Neural cell (in vitro differentiated cells): ENCODE measurements around the gene FAM32A.

Experiments used
- EP300 ChIP-seq: fragments of 450-650 bp; conservative IDR thresholded peaks from 2 replicates; pipeline ENCODE4 v1.6.1; 2014; ENCODE audit warnings: antibody characterized with exemption, mild to moderate bottlenecking, moderate library complexity; ENCODE audit not compliant: poor library complexity, severe bottlenecking
- EZH2 ChIP-seq: fragments of 200-600, 300-800 bp; shearing (Covaris generic), sonication (generic); IDR thresholded peaks from 2 replicates; pipeline ENCODE4 v1.6.1; 2014; ENCODE audit warnings: antibody characterized with exemption, low read length, borderline replicate concordance, mild to moderate bottlenecking; ENCODE audit not compliant: insufficient read depth, poor library complexity, severe bottlenecking
- MXI1 ChIP-seq: fragments of 450-650 bp; conservative IDR thresholded peaks from 2 replicates; pipeline ENCODE4 v1.6.1; 2014; ENCODE audit warnings: antibody characterized with exemption, mild to moderate bottlenecking; ENCODE audit not compliant: poor library complexity, severe bottlenecking
- POLR2AphosphoS5 ChIP-seq: IDR thresholded peaks from 2 replicates; pipeline ENCODE4 v1.6.1; 2012
- RAD21 ChIP-seq: fragments of 450-650 bp; conservative IDR thresholded peaks from 2 replicates; pipeline ENCODE4 v1.6.1; 2014; ENCODE audit warnings: antibody characterized with exemption, mild to moderate bottlenecking, moderate library complexity
- TF ChIP-seq, protein P1 (sequence below): fragments of 450-650 bp; IDR thresholded peaks from 2 replicates; pipeline ENCODE4 v1.5.1; 2014; ENCODE audit warnings: antibody characterized with exemption, mild to moderate bottlenecking, moderate library complexity; ENCODE audit not compliant: poor library complexity, severe bottlenecking

DNA sequence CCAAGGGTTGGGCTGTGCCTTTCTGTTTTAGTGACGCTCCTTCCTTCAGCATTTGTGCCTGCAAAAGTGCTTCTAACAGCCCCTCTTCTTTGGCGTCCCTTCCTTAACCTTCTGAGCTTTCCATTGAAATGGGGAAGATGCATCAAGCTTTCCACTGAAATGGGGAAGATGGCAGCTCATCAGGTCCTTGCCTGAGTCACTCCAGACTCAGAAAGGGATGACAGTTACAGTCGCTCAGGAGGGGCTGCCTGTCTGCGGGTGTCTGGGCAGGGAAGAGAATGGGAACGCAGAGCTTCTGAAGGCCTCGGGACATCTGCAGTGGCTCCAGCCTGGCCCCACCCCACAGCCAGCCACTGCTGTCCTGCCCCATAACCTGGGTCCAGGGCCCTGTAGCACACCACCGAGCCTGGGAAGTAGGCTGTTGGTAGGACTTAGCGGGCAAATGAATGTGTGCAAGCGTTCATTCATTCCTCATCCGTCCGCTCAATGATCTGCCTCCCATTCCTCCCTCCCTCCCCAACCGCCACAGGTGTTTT, 22.3 kb downstream of the FAM32A start:
- TF ChIP-seq, protein P1, sequence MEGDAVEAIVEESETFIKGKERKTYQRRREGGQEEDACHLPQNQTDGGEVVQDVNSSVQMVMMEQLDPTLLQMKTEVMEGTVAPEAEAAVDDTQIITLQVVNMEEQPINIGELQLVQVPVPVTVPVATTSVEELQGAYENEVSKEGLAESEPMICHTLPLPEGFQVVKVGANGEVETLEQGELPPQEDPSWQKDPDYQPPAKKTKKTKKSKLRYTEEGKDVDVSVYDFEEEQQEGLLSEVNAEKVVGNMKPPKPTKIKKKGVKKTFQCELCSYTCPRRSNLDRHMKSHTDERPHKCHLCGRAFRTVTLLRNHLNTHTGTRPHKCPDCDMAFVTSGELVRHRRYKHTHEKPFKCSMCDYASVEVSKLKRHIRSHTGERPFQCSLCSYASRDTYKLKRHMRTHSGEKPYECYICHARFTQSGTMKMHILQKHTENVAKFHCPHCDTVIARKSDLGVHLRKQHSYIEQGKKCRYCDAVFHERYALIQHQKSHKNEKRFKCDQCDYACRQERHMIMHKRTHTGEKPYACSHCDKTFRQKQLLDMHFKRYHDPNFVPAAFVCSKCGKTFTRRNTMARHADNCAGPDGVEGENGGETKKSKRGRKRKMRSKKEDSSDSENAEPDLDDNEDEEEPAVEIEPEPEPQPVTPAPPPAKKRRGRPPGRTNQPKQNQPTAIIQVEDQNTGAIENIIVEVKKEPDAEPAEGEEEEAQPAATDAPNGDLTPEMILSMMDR, result no peak
- TF ChIP-seq RAD21 (no peak), EP300 (no peak), MXI1 (no peak), POLR2AphosphoS5 (no peak), EZH2 (no peak)
